ENCODE results near the gene SMG9.
"Not testable (repeated sequence)": the region's sequence is repeated elsewhere in the genome, so short reads cannot be mapped to it uniquely, and the experiment has no call there.

The SMG9 gene

GRCh38 chr19:43779820-43780219 lies 25.1 kb upstream of the SMG9 start:
- DNase-seq (ENCODE audit: low read depth in 2 of 2): no peak

- DNase-seq (ENCODE audit: low read depth in 2 of 2): no peak
Observed at GRCh38 chr19:43779147-43779819, 24.5 kb upstream of the SMG9 start.

- DNase-seq (ENCODE audit: low read depth in 2 of 2): no peak
Observed at GRCh38 chr19:43778651-43779050, 23.9 kb upstream of the SMG9 start.

GRCh38 chr19:43777163-43777695 lies 22.5 kb upstream of the SMG9 start:
- DNase-seq (ENCODE audit: low read depth in 2 of 2): no peak

GRCh38 chr19:43776286-43776685 lies 21.5 kb upstream of the SMG9 start:
- DNase-seq (ENCODE audit: low read depth in 2 of 2): peak; percentile 60 to 70

GRCh38 chr19:43775299-43775890 lies 20.6 kb upstream of the SMG9 start:
- no peak for DNase-seq (ENCODE audit: low read depth in 2 of 2)

GRCh38 chr19:43774940-43775258 lies 20.1 kb upstream of the SMG9 start:
- DNase-seq (ENCODE audit: low read depth in 2 of 2): not testable (repeated sequence)

GRCh38 chr19:43774103-43774939 lies 19.6 kb upstream of the SMG9 start:
- DNase-seq (ENCODE audit: low read depth in 2 of 2): no peak

GRCh38 chr19:43773725-43774102 lies 19.0 kb upstream of the SMG9 start:
- DNase-seq (ENCODE audit: low read depth in 2 of 2): no peak

GRCh38 chr19:43769256-43769655 lies 14.5 kb upstream of the SMG9 start:
- DNase-seq (ENCODE audit: low read depth in 2 of 2): no peak

GRCh38 chr19:43768273-43769050 lies 13.7 kb upstream of the SMG9 start:
- DNase-seq (ENCODE audit: low read depth in 2 of 2): no peak

- DNase-seq (ENCODE audit: low read depth in 2 of 2): no peak
Observed at GRCh38 chr19:43767818-43768217, 13.1 kb upstream of the SMG9 start.

- no peak for DNase-seq (ENCODE audit: low read depth in 2 of 2)
Observed at GRCh38 chr19:43767316-43767715, 12.6 kb upstream of the SMG9 start.

- DNase-seq (ENCODE audit: low read depth in 2 of 2): no peak
Observed at GRCh38 chr19:43766755-43767043, 11.9 kb upstream of the SMG9 start.

- peak; percentile 54 to 66 for DNase-seq (ENCODE audit: low read depth in 2 of 2)
Observed at GRCh38 chr19:43765109-43765876, 10.5 kb upstream of the SMG9 start.

- DNase-seq (ENCODE audit: low read depth in 2 of 2): not testable (repeated sequence)
Observed at GRCh38 chr19:43764684-43765083, 9.9 kb upstream of the SMG9 start.

GRCh38 chr19:43763473-43763939 lies 8.7 kb upstream of the SMG9 start:
- no peak for DNase-seq (ENCODE audit: low read depth in 2 of 2)

- no peak for DNase-seq (ENCODE audit: low read depth in 2 of 2)
Observed at GRCh38 chr19:43762814-43763213, 8.1 kb upstream of the SMG9 start.

- DNase-seq (ENCODE audit: low read depth in 2 of 2): no peak
Observed at GRCh38 chr19:43760941-43761340, 6.2 kb upstream of the SMG9 start.

- DNase-seq (ENCODE audit: low read depth in 2 of 2): no peak
Observed at GRCh38 chr19:43759515-43759914, 4.8 kb upstream of the SMG9 start.

GRCh38 chr19:43755256-43755801 lies 567 bp upstream of the SMG9 start:
- peak; percentile 67 to 68 for DNase-seq (ENCODE audit: low read depth in 2 of 2)
